Measurements from ENCODE around the gene ZNF778. TPM values are rescaled to one million over a fixed set of nuclear protein-coding genes. Genes with fewer than 3 reads are reported as not detected.

The ZNF778 gene
- polyA plus RNA-seq, 1 experiment = 11.3 TPM

DNA sequence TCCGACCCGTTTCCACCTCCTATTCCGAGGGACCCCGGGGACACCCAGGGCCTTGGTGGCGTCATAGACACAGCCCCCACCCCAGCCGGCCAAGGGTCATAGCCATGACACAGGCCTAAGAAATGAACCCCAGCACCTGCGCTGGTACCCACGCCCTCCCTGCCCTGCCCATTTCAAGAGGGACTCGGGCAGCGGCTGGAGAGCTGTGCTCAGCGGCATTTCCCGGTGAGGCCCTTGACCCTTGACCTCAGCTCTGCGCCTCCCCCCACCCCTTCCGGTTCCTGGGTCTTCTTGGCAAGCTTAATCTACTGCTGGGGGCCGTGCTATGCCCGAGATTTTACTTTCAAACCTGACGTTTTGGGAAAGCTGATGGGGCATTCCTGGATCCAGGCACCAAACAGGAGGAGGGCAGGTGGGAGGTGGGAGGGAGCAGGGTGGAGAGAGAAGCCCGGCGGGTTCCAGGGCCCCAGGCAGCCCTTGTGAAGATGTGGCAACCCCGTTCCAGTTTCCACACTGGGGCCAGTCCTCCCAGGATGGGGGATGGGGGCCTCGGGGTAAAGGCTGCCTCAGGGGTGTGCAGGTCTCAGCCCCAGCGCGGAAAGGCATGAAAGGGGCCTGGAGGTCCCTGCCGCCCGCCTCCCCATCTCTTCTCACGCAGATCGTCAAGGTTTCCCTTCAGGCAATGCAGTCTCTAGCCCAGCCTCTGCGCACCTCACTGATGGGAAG is 17.2 kb upstream of the ZNF778 start, which contains the start of gene SLC22A31:
Gene SLC22A31 (minus strand): TSS at position 414 of the 726 bp plus-strand sequence. CDS start 36 bp downstream, at position 378.
- ChIA-PET CTCF (no interaction called here), POLR2A (interaction anchor here (1.6 kb wide), 1 partner anchor 17 kb away, joined by 4 read pairs; the partner anchor contains the start of gene ZNF778)

GRCh38 chr16:89200850-89201411 is 16.6 kb upstream of the ZNF778 start:
- CTCF ChIA-PET = no interaction called here
- H3K9me3 ChIP-seq (ENCODE audit: control insufficient read depth, insufficient read depth, low read length) = peaks cover 11% of the 10 kb centered on the region
- DNase-seq (ENCODE audit: low read depth, low spot score) = no peak
- peak overlapping the region; percentile 42; the same call in 1 of the 2 replicates for H3K4me3 ChIP-seq (ENCODE audit: low read depth, low read length)
- H3K27ac ChIP-seq (ENCODE audit: low read depth, low read length) = no peak overlapping the region
- POLR2A ChIA-PET = no interaction called here
- TF ChIP-seq, protein P1, sequence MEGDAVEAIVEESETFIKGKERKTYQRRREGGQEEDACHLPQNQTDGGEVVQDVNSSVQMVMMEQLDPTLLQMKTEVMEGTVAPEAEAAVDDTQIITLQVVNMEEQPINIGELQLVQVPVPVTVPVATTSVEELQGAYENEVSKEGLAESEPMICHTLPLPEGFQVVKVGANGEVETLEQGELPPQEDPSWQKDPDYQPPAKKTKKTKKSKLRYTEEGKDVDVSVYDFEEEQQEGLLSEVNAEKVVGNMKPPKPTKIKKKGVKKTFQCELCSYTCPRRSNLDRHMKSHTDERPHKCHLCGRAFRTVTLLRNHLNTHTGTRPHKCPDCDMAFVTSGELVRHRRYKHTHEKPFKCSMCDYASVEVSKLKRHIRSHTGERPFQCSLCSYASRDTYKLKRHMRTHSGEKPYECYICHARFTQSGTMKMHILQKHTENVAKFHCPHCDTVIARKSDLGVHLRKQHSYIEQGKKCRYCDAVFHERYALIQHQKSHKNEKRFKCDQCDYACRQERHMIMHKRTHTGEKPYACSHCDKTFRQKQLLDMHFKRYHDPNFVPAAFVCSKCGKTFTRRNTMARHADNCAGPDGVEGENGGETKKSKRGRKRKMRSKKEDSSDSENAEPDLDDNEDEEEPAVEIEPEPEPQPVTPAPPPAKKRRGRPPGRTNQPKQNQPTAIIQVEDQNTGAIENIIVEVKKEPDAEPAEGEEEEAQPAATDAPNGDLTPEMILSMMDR (IDR thresholded peaks at IDR 0.05; ENCODE audit: low read depth, low read length) = no peak
- peaks cover 51% of the 10 kb centered on the region for H3K27me3 ChIP-seq (ENCODE audit: control insufficient read depth, insufficient read depth, low read length)

More for the DNA sequence above, 17.2 kb upstream of the ZNF778 start, which contains the start of gene SLC22A31:
- Histone ChIP-seq H3K27ac (ENCODE audit: low read depth, low read length) (no peak within 1 kb of the TSS), H3K27me3 (ENCODE audit: control insufficient read depth, insufficient read depth, low read length) (peaks cover 51% of the 10 kb centered on the region), H3K9me3 (ENCODE audit: control insufficient read depth, insufficient read depth, low read length) (peaks cover 8% of the 10 kb centered on the region), H3K4me3 (ENCODE audit: low read depth, low read length) (peak within 1 kb of the TSS; percentile 42)
- TF ChIP-seq, protein P1 (IDR thresholded peaks at IDR 0.05; ENCODE audit: low read depth, low read length) = no peak
- DNase-seq (ENCODE audit: low read depth, low spot score) = no peak

DNA sequence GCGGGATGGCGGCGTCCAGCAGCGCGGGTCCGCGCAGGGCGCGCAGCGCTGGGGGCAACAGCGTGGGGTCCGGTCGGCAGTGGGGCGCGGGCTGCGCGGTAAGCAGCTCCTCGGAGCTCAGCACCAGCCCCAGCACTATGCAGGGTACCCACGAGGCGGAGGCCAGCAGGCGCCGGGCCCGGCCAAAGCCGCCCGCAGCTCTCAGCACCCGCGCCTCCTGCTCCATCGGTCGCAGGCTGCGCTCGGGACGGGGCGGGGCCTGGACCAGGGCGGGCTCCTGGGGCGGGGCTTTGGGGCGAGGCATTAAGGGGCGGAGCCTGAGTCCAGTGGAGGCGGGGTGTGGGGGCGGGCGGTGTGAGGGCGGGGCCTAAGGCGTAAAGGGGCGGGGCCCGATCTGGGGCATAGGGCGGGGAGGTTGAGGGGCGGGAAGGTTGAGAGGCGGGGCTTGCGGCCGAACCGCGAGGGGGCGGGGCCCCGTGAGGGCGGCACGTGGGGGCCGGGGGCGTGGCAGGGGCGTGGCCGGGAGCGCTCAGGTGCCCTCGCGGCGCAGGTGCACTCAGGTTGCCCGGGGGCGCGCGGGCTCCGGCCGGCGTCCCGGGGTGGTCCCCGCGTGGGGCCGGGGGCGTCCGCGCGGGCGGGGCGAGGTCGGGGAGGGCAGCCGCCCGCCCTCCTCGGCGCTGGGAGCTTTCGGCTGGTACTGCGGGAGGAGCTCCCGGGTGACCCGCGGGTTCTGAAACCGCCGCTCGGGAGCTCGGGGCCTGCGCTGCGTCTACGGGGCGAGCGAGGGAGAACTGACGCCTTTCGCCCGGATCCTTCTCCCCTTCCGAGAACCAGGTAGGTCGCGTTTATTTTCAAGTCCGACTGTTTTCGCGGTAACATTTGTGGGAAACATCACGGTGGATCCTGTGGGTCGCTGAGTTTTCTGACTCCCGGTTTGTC is 15.8 kb upstream of the ZNF778 start:
- H3K4me3 ChIP-seq (ENCODE audit: low read depth, low read length) = peak overlapping the region; percentile 42
- no peak for DNase-seq (ENCODE audit: low read depth, low spot score)
- ChIA-PET CTCF (no interaction called here), POLR2A (interaction anchor here (0.6 kb wide), 1 partner anchor 40 kb away, joined by 3 read pairs; no protein-coding TSS in a partner anchor)
- TF ChIP-seq, protein P1 (IDR thresholded peaks at IDR 0.05; ENCODE audit: low read depth, low read length) = no peak
- H3K9me3 ChIP-seq (ENCODE audit: control insufficient read depth, insufficient read depth, low read length) = peaks cover 11% of the 10 kb centered on the region
- peaks cover 54% of the 10 kb centered on the region for H3K27me3 ChIP-seq (ENCODE audit: control insufficient read depth, insufficient read depth, low read length)
- no peak overlapping the region for H3K27ac ChIP-seq (ENCODE audit: low read depth, low read length)

DNA sequence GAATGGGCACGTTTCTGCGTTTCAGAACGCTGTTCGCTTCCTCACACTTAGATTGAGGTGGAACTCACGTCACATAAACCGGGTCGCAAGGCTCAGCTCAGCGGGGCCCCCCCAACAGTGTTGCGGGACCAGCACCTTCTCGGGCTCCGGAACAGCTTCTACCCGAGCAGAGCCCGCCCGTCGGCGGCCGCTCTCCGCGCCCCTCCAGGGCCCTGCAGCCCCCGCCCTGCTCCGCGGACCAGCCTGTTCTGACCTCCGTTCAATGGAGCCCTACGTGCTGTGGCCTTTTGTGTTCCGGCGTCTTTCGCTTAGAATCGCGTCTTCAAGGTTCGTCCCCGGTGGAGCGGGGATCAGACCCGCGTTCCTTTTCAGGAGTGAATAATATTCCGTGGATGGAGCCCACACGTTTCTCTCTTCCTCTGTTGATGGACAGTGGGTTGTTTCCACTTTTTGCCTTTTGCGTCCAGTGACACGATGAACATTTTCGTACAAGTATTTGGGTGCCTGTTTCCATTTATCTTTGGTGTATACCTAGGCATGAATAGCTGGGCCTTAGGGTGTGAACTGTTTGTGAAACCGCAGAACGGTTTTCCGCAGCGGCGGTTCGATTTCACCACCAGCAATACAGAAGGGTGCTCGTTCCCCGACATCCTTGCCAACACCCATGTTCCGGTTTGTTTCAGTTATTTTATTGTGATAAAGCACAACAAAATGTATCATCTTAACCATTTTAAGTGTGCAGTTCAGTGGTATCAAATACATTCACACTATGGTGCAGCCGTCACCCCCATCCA is 14.9 kb upstream of the ZNF778 start:
- DNase-seq (ENCODE audit: low read depth, low spot score) = no peak
- Histone ChIP-seq H3K27me3 (ENCODE audit: control insufficient read depth, insufficient read depth, low read length) (peaks cover 54% of the 10 kb centered on the region), H3K27ac (ENCODE audit: low read depth, low read length) (no peak overlapping the region), H3K9me3 (ENCODE audit: control insufficient read depth, insufficient read depth, low read length) (peaks cover 11% of the 10 kb centered on the region), H3K4me3 (ENCODE audit: low read depth, low read length) (no peak overlapping the region)
- TF ChIP-seq, protein P1 (IDR thresholded peaks at IDR 0.05; ENCODE audit: low read depth, low read length) = no peak
- POLR2A ChIA-PET = no interaction called here
- CTCF ChIA-PET = no interaction called here
